ENCODE results near the gene CYP1A2. TPM values are rescaled to one million over a fixed set of nuclear protein-coding genes. Genes with fewer than 3 reads are reported as not detected.

Gene CYP1A2
- total RNA-seq, 2 donors from 2014 or later, result not detected

DNA sequence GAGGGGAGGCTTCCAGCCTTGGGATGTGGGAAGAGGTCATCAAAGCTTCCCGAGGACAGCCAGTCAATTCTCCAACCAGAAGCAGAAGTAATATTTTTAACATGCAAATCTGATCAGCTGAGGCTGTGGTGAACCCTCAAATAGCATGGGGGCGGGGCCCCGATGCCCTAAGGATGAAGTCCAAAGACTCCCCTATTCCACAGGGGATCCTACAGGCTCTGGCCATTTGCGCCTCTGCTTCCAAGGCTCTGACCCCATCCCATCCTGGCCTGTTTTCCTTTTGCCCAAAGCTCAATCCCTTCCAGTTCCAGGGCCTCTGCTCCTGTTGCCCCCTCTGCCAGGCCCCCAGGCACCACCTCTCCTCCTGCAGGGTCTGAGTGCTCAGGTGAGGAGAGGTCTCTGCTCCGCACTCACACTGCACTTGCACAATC lies 26.5 kb downstream of the CYP1A2 start:
- Mint-ChIP-seq H3K27me3 (ENCODE audit: insufficient read depth) (peaks cover 8% of the 10 kb centered on the region), H3K4me1 (peaks cover 42% of the 10 kb centered on the region), H3K27ac (no peak overlapping the region), H3K9me3 (no peaks in the 10 kb centered on the region), H3K4me3 (no peak overlapping the region), H3K36me3 (ENCODE audit: low read depth) (no peaks in the 10 kb centered on the region)
- Histone ChIP-seq H3K9me3 (ENCODE audit: control insufficient read depth, low read length) (no peaks in the 10 kb centered on the region), H3K4me1 (ENCODE audit: control insufficient read depth, insufficient read depth, low read length) (peaks cover 17% of the 10 kb centered on the region), H3K9ac (ENCODE audit: extremely low read depth, low read length, poor library complexity, severe bottlenecking) (no peak overlapping the region), H3K27ac (ENCODE audit: low read depth, low read length) (no peak overlapping the region), H3K27me3 (ENCODE audit: control insufficient read depth, insufficient read depth, low read length, poor library complexity, severe bottlenecking) (peaks cover 4% of the 10 kb centered on the region), H3K36me3 (ENCODE audit: control insufficient read depth, insufficient read depth, low read length) (no peaks in the 10 kb centered on the region), H3K4me3 (ENCODE audit: low read length) (no peak overlapping the region)
- no peak for DNase-seq
- TF ChIP-seq, protein P1, sequence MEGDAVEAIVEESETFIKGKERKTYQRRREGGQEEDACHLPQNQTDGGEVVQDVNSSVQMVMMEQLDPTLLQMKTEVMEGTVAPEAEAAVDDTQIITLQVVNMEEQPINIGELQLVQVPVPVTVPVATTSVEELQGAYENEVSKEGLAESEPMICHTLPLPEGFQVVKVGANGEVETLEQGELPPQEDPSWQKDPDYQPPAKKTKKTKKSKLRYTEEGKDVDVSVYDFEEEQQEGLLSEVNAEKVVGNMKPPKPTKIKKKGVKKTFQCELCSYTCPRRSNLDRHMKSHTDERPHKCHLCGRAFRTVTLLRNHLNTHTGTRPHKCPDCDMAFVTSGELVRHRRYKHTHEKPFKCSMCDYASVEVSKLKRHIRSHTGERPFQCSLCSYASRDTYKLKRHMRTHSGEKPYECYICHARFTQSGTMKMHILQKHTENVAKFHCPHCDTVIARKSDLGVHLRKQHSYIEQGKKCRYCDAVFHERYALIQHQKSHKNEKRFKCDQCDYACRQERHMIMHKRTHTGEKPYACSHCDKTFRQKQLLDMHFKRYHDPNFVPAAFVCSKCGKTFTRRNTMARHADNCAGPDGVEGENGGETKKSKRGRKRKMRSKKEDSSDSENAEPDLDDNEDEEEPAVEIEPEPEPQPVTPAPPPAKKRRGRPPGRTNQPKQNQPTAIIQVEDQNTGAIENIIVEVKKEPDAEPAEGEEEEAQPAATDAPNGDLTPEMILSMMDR (conservative IDR thresholded peaks at IDR 0.05), result no peak
- 90 to 100% methylated on average over 2 to 5 of the region's 5 CpGs for WGBS, 2 experiments (ENCODE audit: insufficient coverage in 1 of 2, insufficient read length in 1 of 2)

- WGBS, 2 experiments (ENCODE audit: insufficient coverage in 1 of 2, insufficient read length in 1 of 2), result 91 to 100% methylated on average over 2 to 4 of the region's 4 CpGs
- no peaks in the 10 kb centered on the region for H3K9me3 ChIP-seq (ENCODE audit: control insufficient read depth, low read length)
- no peaks in the 10 kb centered on the region for H3K36me3 ChIP-seq (ENCODE audit: control insufficient read depth, insufficient read depth, low read length)
- Mint-ChIP-seq H3K4me3 (no peak overlapping the region), H3K36me3 (ENCODE audit: low read depth) (no peaks in the 10 kb centered on the region), H3K4me1 (peaks cover 42% of the 10 kb centered on the region), H3K27me3 (ENCODE audit: insufficient read depth) (peaks cover 11% of the 10 kb centered on the region), H3K9me3 (no peaks in the 10 kb centered on the region), H3K27ac (no peak overlapping the region)
- no peak overlapping the region for H3K27ac ChIP-seq (ENCODE audit: low read depth, low read length)
- H3K27me3 ChIP-seq (ENCODE audit: control insufficient read depth, insufficient read depth, low read length, poor library complexity, severe bottlenecking), result no peaks in the 10 kb centered on the region
- TF ChIP-seq, protein P1 (conservative IDR thresholded peaks at IDR 0.05), result no peak
- H3K4me1 ChIP-seq (ENCODE audit: control insufficient read depth, insufficient read depth, low read length), result peaks cover 17% of the 10 kb centered on the region
- DNase-seq, result no peak
- no peak overlapping the region for H3K4me3 ChIP-seq (ENCODE audit: low read length)
- H3K9ac ChIP-seq (ENCODE audit: extremely low read depth, low read length, poor library complexity, severe bottlenecking), result no peak overlapping the region
These were observed 27.2 kb downstream of the CYP1A2 start for GRCh38 chr15:74775894-74776293.

DNA sequence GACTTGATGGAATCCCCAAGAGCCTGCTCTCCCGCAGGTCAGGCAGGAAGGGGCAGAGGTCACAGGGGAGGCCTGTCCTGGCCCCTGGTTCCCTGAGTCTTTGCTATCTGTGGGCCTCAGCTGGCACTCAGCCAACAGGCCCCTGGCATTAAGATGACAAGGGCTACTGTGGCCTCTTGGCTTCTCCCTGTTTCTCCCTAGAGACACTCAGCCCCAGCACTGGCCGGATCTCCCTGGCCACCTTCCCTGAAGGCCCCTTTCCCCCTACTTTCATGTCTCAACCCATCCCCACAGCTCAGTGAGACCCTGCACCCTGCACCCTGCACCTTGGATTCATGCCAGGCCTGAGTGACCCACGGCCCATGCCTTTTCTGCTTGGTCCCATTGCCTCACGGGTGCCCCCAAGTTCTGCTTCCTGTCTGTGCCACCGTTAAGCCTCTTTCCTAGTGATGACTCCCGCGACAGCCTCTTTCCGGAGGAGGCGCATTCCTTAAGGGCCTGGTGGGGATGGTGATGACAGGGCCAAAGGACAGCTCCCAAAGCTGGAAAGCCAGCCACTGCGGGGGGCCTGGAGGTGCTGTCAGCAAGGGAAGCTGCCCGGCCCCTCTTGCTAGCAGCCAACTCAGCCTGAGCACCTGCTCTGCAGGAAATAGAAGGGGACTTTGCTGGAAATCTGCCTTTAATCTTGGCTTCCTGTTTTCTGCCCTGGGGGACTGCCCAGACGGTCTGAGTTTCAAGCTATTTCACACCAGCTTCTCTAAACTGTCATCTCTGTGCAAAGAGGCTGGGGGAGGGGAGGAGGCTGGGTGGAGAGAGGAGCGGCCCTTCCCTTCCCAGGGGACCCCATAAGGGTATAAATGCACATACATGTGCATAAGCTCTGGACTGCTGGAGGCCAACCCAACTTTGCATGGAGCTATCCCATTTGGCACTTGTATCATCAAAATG lies 28.4 kb downstream of the CYP1A2 start:
- H3K4me1 Mint-ChIP-seq, result peaks cover 43% of the 10 kb centered on the region
- no peaks in the 10 kb centered on the region for H3K36me3 Mint-ChIP-seq (ENCODE audit: low read depth)
- no peaks in the 10 kb centered on the region for H3K9me3 Mint-ChIP-seq
- Histone ChIP-seq H3K27ac (ENCODE audit: low read depth, low read length) (peak overlapping the region; percentile 38), H3K4me1 (ENCODE audit: control insufficient read depth, insufficient read depth, low read length) (peaks cover 17% of the 10 kb centered on the region), H3K36me3 (ENCODE audit: control insufficient read depth, insufficient read depth, low read length) (no peaks in the 10 kb centered on the region), H3K9me3 (ENCODE audit: control insufficient read depth, low read length) (no peaks in the 10 kb centered on the region), H3K4me3 (ENCODE audit: low read length) (no peak overlapping the region), H3K27me3 (ENCODE audit: control insufficient read depth, insufficient read depth, low read length, poor library complexity, severe bottlenecking) (no peaks in the 10 kb centered on the region), H3K9ac (ENCODE audit: extremely low read depth, low read length, poor library complexity, severe bottlenecking) (no peak overlapping the region)
- H3K27me3 Mint-ChIP-seq (ENCODE audit: insufficient read depth), result peaks cover 16% of the 10 kb centered on the region
- TF ChIP-seq, protein P1 (conservative IDR thresholded peaks at IDR 0.05), result no peak
- DNase-seq, result peak; percentile 93
- WGBS, 2 experiments (ENCODE audit: insufficient coverage in 1 of 2, insufficient read length in 1 of 2), result 43 to 48% methylated on average over 10 to 13 of the region's 13 CpGs
- H3K4me3 Mint-ChIP-seq, result no peak overlapping the region
- peak overlapping the region; percentile 80 for H3K27ac Mint-ChIP-seq
